GM19035 (cell line): ENCODE data around the gene ATP9A.
"Not testable (repeated sequence)": the region's sequence is repeated elsewhere in the genome, so short reads cannot be mapped to it uniquely, and the experiment has no call there.

ENCODE experiments used
- ATAC-seq: cut with Tn5 transposase; IDR thresholded peaks from one replicate; pipeline ENCODE4 v1.9.1; 2021; ENCODE audit not compliant: unreplicated experiment

Gene ATP9A

GRCh38 chr20:51660672-51661608, 107.2 kb downstream of the ATP9A start:
- no peak for ATAC-seq

GRCh38 chr20:51659491-51660050, 108.6 kb downstream of the ATP9A start:
- no peak for ATAC-seq

GRCh38 chr20:51656726-51657260, 111.4 kb downstream of the ATP9A start:
- ATAC-seq: no peak

GRCh38 chr20:51656089-51656488, 112.1 kb downstream of the ATP9A start:
- ATAC-seq: not testable (repeated sequence)

- ATAC-seq: no peak
These were observed 113.7 kb downstream of the ATP9A start for GRCh38 chr20:51654495-51654894.

DNA sequence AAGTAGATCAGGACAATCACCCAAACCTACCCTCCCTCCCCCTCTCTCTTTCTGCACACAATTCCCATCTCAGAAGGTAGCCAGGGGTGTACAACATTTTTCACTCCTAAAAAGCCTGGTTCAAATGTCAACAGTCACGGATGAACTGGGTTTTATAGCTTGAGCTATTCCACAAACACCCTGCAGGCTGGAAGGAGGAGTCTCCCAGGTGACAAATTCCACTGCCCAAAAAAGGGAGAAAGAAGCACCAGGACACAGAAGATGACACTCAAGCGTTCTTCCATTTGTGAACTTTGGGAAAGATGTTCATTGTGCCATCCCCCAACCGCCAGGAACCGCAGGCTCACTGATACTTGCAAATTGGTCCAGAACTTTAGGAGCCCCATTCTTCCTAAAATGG, 114.1 kb downstream of the ATP9A start:
- no peak for ATAC-seq

- ATAC-seq: no peak
These were observed 115.0 kb downstream of the ATP9A start for GRCh38 chr20:51653226-51653625.

GRCh38 chr20:51651921-51652549, 116.2 kb downstream of the ATP9A start:
- no peak for ATAC-seq

- ATAC-seq: no peak
These were observed 117.5 kb downstream of the ATP9A start for GRCh38 chr20:51650685-51651134.

GRCh38 chr20:51648571-51648947, 119.6 kb downstream of the ATP9A start:
- no peak for ATAC-seq

DNA sequence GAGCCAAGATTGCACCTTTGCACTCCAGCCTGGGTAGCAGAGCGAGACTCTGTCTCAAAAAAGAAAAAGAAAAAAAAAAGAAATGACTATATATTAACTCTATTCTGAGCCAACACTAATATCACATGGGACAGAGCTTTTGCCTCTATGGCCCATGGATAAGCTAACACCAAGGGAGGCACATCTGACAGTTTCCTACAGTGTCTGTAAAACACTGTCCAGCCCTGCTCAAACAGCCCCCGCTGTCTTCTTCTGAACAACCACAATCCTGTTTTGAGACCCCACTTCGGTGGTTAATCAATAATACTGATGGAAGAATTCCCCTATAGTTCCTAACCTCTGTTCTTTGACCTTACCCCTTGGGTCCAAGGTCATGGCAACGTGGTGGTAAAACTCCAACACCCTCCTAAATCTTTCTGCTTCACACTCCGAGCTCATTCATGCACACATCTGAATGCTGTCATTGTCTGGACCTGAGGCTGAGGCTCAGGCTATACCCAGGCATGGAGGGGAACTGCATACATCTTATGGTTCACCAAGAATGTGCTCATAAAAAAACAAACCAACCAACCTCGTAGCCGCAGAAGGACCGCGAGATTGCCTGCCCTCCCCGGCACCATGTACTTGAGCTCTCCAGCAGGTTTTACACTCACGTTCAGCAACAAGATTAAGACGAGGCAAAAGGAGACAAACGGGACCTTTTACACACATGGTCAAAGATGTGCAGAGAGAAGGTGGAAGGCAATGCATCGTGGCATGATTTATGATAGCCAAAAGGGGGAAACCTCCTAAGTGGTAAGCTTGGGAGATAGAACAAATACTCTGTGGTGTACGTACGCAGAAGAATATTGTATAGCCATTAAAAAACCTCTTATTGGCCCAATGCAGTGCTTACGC, 120.3 kb downstream of the ATP9A start:
- ATAC-seq: no peak

- not testable (repeated sequence) for ATAC-seq
These were observed 124.4 kb downstream of the ATP9A start for GRCh38 chr20:51643810-51644209.

- ATAC-seq: no peak
These were observed 124.8 kb downstream of the ATP9A start for GRCh38 chr20:51643390-51643789.

DNA sequence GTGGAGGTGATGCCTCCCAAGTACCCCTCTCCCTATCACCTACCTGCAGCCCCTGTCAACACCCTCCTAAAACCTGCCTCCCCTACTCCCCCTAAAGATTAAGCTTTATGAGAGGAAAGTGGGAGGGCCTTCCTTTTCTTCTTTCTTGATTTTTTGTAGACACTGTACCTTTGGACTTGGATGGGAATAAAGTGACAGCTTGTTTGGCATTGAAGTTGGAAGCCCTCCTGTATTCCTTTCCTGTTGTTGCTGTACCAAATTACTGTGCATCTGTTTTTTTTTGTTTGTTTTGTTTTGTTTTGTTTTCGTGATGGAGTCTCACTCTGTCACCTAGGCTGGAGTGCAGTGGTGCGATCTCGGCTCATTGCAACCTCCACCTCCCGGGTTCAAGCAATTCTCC, 126.3 kb downstream of the ATP9A start:
- ATAC-seq: no peak

- ATAC-seq: no peak
These were observed 127.4 kb downstream of the ATP9A start for GRCh38 chr20:51640743-51641142.

DNA sequence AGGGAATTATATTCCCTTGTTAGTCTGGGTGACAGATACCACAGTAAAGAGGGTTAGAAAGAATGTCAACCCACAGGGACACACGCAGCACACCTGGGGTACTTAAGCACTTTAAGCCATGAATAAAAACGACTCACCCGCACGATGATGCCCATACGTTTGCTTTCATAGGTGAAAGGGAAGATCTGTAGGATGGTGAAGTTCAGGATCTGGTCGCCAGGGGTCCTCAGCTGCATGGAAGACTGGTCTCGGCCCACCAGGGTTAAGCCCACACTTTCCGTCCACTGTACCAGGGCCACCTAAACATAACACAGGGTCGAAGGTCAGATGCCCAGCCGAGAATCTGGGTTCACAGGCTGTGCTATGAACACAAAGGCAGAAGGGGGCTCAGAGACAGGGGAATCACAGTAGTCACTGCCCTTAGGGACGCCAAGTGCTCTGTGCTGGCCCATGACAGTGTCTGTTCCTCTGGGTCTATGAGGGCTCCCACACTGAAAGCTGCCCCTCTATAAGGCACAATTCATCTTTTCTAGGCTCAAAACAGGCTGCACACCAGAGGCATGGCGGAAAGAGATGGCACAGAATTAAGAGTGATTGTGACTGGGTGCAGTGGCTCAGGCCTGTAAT, 128.9 kb downstream of the ATP9A start:
- no peak for ATAC-seq

DNA sequence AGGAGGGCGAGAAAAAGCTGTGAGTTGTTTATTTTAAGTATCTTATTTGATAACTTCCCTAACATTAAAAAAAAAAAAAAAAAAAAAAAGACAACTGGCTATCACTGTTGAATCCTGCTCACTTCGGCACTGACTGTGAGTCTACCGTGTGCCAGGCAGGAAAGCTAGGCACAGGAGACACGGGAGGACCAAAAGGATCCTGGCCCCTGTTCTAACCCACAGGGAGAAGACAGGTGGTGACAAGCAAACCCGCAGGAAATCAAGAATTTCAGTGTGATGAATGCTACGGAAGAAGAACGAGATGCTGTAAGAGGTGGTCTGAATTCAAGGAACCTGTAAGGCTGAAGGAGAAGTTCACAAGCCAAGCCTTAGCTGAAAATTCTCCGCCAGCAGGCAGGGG, 130.9 kb downstream of the ATP9A start:
- no peak for ATAC-seq

- ATAC-seq: no peak
These were observed 132.1 kb downstream of the ATP9A start for GRCh38 chr20:51636123-51636522.

DNA sequence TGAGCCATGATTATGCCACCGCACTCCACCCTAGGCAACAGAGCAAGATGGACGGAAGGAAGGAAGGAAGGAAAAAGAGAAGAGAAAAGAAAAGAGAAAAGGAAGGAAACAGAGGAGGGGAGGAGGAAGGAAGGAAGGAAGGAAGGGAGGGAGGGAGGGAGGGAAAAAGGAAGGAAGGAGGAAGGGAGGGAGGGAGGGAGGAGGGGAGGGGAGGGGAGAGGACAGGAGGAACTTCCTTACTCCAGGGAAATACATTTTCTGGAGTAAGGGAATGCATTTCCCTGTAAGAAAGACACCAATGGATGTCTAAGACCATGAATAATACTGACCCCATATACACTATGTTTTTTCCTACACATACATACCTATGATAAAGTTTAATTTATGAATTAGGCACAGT, 132.5 kb downstream of the ATP9A start:
- ATAC-seq: no peak

DNA sequence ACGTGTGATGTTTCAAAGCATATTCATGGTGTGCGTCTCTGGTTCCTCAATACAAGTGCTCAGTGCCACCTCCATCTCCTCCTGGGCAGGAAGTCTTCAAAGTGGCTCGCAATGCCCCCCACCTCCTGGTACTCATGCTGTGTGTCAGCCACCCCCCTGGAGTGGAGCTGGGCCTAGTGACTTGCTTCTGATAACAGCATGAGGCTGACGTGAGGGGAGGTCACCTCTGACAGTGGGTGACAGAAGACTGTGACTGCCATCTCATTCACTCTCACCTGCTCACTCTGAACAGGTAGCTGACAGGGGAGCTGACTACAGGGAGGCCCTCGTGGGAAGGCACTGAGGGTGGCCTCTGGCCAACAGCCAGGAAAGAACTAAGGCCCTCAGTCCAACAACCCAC, 133.3 kb downstream of the ATP9A start:
- ATAC-seq: no peak
